Bronchial epithelial cell (primary cell): ENCODE data around the gene KLF7. TPM values are rescaled to one million over a fixed set of nuclear protein-coding genes. Genes with fewer than 3 reads are reported as not detected.

Source experiments
- DNase-seq: peaks from one replicate; pipeline ENCODE4 v3.0.0-alpha.2; 2010; ENCODE audit warnings: low read depth
- FAIRE-seq: peaks from 2 replicates; lab custom pipeline; 2011; peaks lifted over from hg19 to GRCh38; lab: Jason Lieb, UNC
- H3K27me3 ChIP-seq: 2 replicates; pipeline ENCODE4 v1.5.1; 2011; ENCODE audit warnings: low read length; ENCODE audit not compliant: control insufficient read depth, insufficient read depth
- H3K36me3 ChIP-seq: 2 replicates; pipeline ENCODE4 v1.5.1; 2011; ENCODE audit warnings: low read length; ENCODE audit not compliant: control insufficient read depth, insufficient read depth
- H3K4me3 ChIP-seq: 2 replicates; pipeline ENCODE4 v1.5.1; 2011; ENCODE audit warnings: mild to moderate bottlenecking, low read depth, low read length, control low read depth
- CTCF ChIP-seq: IDR thresholded peaks from 2 replicates; pipeline ENCODE4 v1.5.1; 2011; ENCODE audit warnings: mild to moderate bottlenecking, moderate library complexity, low read length, control low read depth, inconsistent platforms; ENCODE audit not compliant: insufficient read depth, severe bottlenecking
- total RNA-seq: library from RNA; depleted of rRNA; stranded (reverse); fragments of >200 nt; gene quantifications from 2 replicates; pipeline ENCODE4 v1.2.1, GENCODE V29; 2014

Gene KLF7
- total RNA-seq: 39.8 and 40.5 TPM in 2 replicates

GRCh38 chr2:207165121-207166038 lies at the start of gene KLF7:
Gene KLF7 (minus strand): TSS chr2:207165948. CDS start chr2:207165568, 380 bp downstream.
- DNase-seq (no peak), FAIRE-seq (no peak)
- Histone ChIP-seq H3K36me3 (peaks cover 6% of the 10 kb centered on the region), H3K27me3 (no peaks in the 10 kb centered on the region), H3K4me3 (peak within 1 kb of the TSS; percentile 82)
- no peak for TF ChIP-seq CTCF

GRCh38 chr2:207215308-207215707 lies 49.6 kb upstream of the KLF7 start:
- DNase-seq: no peak
- no peak for FAIRE-seq
- TF ChIP-seq CTCF: no peak
- Histone ChIP-seq H3K27me3 (no peaks in the 10 kb centered on the region), H3K4me3 (no peak overlapping the region), H3K36me3 (no peaks in the 10 kb centered on the region)

- no peak overlapping the region for H3K4me3 ChIP-seq
- no peaks in the 10 kb centered on the region for H3K27me3 ChIP-seq
- DNase-seq (no peak), FAIRE-seq (no peak)
- H3K36me3 ChIP-seq: no peaks in the 10 kb centered on the region
- no peak for TF ChIP-seq CTCF
These were observed 48.7 kb upstream of the KLF7 start for GRCh38 chr2:207214446-207214845.

- TF ChIP-seq CTCF: no peak
- no peaks in the 10 kb centered on the region for H3K36me3 ChIP-seq
- H3K27me3 ChIP-seq: no peaks in the 10 kb centered on the region
- no peak for DNase-seq
- no peak overlapping the region for H3K4me3 ChIP-seq
- FAIRE-seq: no peak
These were observed 40.3 kb upstream of the KLF7 start for GRCh38 chr2:207206011-207206410.

GRCh38 chr2:207205173-207205957 lies 39.6 kb upstream of the KLF7 start:
- no peak for TF ChIP-seq CTCF
- no peaks in the 10 kb centered on the region for H3K36me3 ChIP-seq
- no peak for FAIRE-seq
- no peaks in the 10 kb centered on the region for H3K27me3 ChIP-seq
- no peak for DNase-seq
- H3K4me3 ChIP-seq: no peak overlapping the region
